ENCODE data around the gene VPS11.
A peak's percentile ranks its signal among the peaks of the same experiment; 100 is the strongest.
"Not testable (repeated sequence)": the region's sequence is repeated elsewhere in the genome, so short reads cannot be mapped to it uniquely, and the experiment has no call there.

Gene VPS11

DNA sequence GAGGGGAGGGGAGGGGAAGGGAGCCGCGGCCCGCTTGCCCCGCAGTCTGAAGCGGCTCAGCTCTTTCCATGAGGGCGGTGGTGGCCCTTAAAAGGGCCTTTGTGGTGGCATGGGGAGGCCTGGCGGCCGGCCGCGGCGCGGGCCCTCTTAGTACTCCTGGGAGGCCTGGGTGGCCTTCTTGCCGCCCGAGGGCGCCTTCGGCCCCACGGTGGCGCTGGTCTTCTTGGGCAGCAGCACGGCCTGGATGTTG is 27.1 kb downstream of the VPS11 start:
- DNase-seq (ENCODE audit: low read depth): peak; percentile 75
- TF ChIP-seq, protein P1, sequence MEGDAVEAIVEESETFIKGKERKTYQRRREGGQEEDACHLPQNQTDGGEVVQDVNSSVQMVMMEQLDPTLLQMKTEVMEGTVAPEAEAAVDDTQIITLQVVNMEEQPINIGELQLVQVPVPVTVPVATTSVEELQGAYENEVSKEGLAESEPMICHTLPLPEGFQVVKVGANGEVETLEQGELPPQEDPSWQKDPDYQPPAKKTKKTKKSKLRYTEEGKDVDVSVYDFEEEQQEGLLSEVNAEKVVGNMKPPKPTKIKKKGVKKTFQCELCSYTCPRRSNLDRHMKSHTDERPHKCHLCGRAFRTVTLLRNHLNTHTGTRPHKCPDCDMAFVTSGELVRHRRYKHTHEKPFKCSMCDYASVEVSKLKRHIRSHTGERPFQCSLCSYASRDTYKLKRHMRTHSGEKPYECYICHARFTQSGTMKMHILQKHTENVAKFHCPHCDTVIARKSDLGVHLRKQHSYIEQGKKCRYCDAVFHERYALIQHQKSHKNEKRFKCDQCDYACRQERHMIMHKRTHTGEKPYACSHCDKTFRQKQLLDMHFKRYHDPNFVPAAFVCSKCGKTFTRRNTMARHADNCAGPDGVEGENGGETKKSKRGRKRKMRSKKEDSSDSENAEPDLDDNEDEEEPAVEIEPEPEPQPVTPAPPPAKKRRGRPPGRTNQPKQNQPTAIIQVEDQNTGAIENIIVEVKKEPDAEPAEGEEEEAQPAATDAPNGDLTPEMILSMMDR (conservative IDR thresholded peaks at IDR 0.05; ENCODE audit: control insufficient read depth, insufficient read depth, low read depth, low read length): peak; percentile 53

DNA sequence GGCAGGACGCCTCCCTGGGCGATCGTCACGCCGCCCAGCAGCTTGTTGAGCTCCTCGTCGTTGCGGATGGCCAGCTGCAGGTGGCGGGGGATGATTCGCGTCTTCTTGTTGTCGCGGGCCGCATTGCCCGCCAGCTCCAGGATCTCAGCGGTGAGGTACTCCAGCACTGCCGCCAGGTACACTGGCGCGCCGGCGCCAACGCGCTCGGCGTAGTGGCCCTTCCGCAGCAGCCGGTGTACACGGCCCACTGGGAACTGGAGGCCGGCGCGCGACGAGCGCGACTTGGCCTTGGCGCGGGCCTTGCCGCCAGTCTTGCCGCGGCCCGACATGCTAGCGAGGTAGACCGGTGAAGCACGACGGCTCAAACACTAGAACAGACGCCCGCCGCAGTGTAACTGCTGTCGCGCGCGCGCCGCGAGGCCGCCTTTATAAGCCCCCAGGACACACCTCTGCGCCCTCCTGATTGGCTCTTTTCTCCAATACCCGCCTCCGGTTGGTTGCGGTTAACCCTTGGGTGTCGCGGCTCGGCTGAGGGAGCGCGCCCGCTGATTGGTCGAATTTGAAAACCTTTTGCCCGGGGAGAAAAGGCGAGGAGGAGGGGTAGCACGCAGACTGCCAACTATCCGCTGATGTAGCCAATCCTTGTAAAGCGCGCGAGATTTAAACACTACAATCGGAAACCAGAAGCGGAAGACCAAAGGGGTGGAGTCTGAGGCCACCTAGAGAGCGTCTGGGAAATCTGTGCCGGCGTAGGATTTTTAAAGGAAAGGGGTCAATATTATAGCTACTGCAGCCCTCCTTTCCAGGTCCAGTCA is 27.7 kb downstream of the VPS11 start:
- TF ChIP-seq, protein P1 (conservative IDR thresholded peaks at IDR 0.05; ENCODE audit: control insufficient read depth, insufficient read depth, low read depth, low read length): no peak
- H3K4me3 ChIP-seq (ENCODE audit: control insufficient read depth, low read depth, low read length): peak overlapping the region; percentile 86
- DNase-seq (ENCODE audit: low read depth): peak; percentile 99

More for the DNA sequence above, 27.1 kb downstream of the VPS11 start:
- H3K4me3 ChIP-seq (ENCODE audit: control insufficient read depth, low read depth, low read length): peak overlapping the region; percentile 86

DNA sequence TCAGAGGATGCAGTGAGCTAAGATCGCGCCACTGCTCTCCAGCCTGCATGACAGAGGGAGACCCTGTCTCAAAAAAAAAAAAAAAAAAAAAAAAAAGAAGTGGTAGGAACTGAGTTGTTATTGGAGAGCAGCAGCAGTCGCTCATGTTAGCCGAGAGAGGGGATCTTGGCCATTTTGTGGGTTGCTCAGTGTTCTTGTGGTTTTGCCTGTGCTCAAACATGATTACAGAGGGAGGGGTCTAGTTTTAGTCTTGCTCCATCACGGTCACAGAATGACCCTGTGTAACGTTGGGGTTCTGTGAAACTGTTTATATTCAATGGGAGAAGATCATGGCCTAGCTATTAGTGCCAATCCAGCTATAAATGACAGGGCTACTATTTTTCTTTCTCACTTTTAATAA is 32.1 kb downstream of the VPS11 start:
- DNase-seq (ENCODE audit: low read depth): no peak

DNA sequence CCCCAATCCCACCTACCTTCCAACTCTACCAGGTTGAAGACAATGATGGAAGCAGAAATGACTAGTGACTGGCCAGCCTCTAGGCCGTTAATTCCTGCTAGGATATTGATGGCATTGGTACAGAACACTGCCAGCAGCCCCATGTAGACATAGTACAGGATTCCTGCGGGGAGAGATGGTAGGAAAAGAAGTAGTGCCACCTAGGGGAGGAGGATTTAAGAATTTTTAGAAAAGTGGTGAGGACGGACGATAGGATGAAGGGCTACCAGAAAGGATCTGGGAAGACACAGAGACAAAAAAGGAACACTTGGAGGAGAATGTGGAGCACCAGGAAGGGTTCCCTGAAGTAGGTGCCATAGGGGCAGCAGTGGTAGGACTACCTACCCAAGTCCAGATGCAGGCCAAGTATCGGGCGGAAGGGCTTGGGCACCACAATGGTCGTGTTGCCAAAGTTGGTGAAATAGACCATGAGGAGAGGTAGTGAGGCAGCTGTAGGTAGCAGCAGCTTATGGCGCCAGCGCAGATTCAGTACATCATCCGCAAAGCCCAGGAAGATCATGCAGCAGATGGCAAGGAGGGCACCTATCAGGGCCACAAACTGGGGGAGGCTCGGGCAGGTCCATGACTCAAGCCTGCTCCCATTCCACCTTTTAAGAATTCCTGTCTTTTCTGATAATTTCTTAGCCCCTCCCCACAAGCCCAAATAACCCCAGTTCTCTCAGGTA is 32.8 kb downstream of the VPS11 start:
- TF ChIP-seq, protein P1 (conservative IDR thresholded peaks at IDR 0.05; ENCODE audit: control insufficient read depth, insufficient read depth, low read depth, low read length): peak; percentile 51
- DNase-seq (ENCODE audit: low read depth): peak; percentile 65

More for the DNA sequence above, 32.1 kb downstream of the VPS11 start:
- no peak overlapping the region for H3K4me3 ChIP-seq (ENCODE audit: control insufficient read depth, low read depth, low read length)
- TF ChIP-seq, protein P1 (conservative IDR thresholded peaks at IDR 0.05; ENCODE audit: control insufficient read depth, insufficient read depth, low read depth, low read length): no peak

DNA sequence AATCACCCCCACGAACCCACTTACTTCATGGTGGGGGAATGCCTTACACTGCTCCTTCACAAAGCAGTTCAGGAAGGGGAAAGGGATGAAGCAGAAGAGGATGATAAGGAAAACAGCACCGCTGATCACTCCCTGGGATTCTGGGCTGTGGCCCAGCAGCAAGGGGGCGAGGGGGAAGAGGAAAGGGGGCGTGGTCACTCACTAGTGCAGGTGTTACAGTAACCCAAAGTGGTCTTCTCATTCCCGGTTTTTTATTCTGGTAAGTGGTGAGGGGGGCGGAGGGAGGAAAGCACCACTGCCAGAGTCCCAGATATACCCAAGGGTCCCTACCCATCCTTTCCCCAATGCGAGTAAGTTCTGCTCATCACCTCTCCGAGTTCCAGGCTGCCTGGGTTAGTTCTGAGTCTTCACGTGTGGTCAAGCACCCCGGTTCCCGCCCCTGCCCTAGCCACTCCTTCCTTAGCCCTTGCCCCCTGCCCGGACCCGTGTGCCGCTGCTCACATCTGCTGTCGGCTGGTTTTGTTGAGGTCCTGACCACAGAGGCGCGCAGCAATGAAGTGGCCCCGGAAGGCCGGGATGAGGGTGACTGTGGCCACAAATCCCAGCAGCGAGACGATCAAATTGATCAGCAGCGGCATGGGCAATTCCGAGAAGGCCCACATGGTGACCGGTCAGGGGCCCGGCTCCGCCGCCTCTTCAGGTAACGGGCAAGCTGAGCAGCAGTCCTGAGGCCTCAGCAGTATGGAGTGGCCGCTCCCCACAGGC is 33.6 kb downstream of the VPS11 start:
- peak overlapping the region; percentile 89 for H3K4me3 ChIP-seq (ENCODE audit: control insufficient read depth, low read depth, low read length)
- TF ChIP-seq, protein P1 (conservative IDR thresholded peaks at IDR 0.05; ENCODE audit: control insufficient read depth, insufficient read depth, low read depth, low read length): no peak
- peak; percentile 21 for DNase-seq (ENCODE audit: low read depth)

More for the DNA sequence above, 32.8 kb downstream of the VPS11 start:
- H3K4me3 ChIP-seq (ENCODE audit: control insufficient read depth, low read depth, low read length): peak overlapping the region; percentile 89

DNA sequence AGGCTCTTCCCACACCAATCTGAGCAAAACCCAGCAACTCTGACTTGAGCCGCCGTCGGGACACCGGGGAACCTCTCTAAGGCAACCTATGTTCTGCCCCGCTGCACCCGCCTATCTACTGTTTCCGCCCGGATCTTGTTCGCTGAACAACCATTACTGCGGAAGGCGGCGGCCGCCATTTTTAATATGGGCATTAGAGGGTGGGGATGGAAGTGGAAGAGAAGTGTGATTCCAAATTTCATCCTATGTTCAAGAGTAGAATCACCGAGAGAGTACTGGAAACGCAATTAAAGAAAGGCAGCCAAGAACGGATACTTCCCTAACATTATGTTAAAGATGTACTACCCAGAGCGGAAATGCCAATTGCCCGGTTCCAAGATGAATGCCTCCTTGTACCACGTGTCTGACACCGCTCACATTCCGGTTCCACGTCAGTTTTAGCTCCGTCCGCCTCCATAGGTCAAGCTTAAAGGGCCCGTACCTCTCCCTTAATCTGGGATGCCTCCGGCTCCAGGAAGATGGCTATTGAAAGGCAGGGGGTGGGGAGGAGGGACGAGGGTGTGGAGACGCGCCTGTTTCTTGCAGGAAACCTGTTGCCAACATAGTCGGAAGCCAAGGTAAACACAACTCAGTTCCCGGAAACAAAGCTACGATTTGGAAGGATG is 34.3 kb downstream of the VPS11 start, which contains the start of gene DPAGT1:
Gene DPAGT1 (minus strand): TSS at position 95 of the 665 bp plus-strand sequence. CDS start 198 bp downstream, outside the sequence.
- DNase-seq (ENCODE audit: low read depth): peak; percentile 97
- TF ChIP-seq, protein P1 (conservative IDR thresholded peaks at IDR 0.05; ENCODE audit: control insufficient read depth, insufficient read depth, low read depth, low read length): no peak
- peak within 1 kb of the TSS; percentile 89 for H3K4me3 ChIP-seq (ENCODE audit: control insufficient read depth, low read depth, low read length)

DNA sequence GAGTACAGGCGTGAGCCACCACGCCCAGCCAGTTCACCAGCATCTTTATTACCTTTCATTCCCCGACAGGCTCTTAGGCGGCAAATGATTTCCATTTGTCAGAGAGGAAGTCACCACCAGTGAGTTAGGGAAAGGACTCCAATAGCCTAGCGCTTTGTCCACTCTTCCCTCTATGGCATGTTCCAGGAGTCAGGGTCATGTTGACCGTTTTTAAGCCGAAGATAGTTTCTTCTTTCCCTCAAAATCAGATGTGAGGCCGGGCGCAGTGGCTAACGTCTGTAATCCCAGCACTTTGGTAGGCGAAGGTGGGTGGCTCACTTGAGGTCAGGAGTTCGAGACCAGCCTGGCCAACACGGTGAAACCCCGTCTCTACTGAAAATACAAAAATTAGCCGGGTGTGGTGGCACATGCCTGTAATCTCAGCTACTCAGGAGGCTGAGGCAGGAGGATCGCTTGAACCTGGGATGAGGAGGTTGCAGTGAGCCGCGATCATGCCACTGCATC is 35.6 kb downstream of the VPS11 start:
- DNase-seq (ENCODE audit: low read depth): not testable (repeated sequence)
- H3K4me3 ChIP-seq (ENCODE audit: control insufficient read depth, low read depth, low read length): peak overlapping the region; percentile 89

Measured in fibroblast of mammary gland (primary cell).